NCI-H187 treated with DMSO at 0.1 percent for 48 hours (cell line): Measurements from ENCODE around the gene GMEB1.
"Not testable (repeated sequence)": the region's sequence is repeated elsewhere in the genome, so short reads cannot be mapped to it uniquely, and the experiment has no call there.

Source experiments
- DNase-seq: peaks from one replicate; lab custom pipeline; 2025; lab: John Stamatoyannopoulos, UW

The GMEB1 gene

GRCh38 chr1:28668191-28668955, at the start of gene GMEB1:
GMEB1 (plus strand) TSS chr1:28668784; CDS start chr1:28683613, 14,829 bp downstream.
- DNase-seq, result peak; percentile 40

- DNase-seq, result no peak
Observed at GRCh38 chr1:28631713-28632112, 36.9 kb upstream of the GMEB1 start.

- no peak for DNase-seq
Observed at GRCh38 chr1:28632560-28632959, 36.0 kb upstream of the GMEB1 start.

- DNase-seq, result no peak
Observed at GRCh38 chr1:28640766-28641165, 27.8 kb upstream of the GMEB1 start.

- DNase-seq, result no peak
Observed at GRCh38 chr1:28642056-28642846, 26.3 kb upstream of the GMEB1 start.

- DNase-seq, result peak; percentile 51
Observed at GRCh38 chr1:28642847-28643635, 25.5 kb upstream of the GMEB1 start, which contains the start of gene TAF12. TAF12 (minus strand) TSS chr1:28643067; CDS start chr1:28622081, 20,986 bp downstream.

- DNase-seq, result no peak
Observed at GRCh38 chr1:28644494-28644893, 24.1 kb upstream of the GMEB1 start.

- DNase-seq, result not testable (repeated sequence)
Observed at GRCh38 chr1:28645406-28645805, 23.2 kb upstream of the GMEB1 start.

GRCh38 chr1:28646040-28646439, 22.5 kb upstream of the GMEB1 start:
- no peak for DNase-seq

GRCh38 chr1:28648008-28648473, 20.5 kb upstream of the GMEB1 start:
- peak; percentile 78 for DNase-seq

- peak; percentile 85 for DNase-seq
Observed at GRCh38 chr1:28648474-28649198, 19.9 kb upstream of the GMEB1 start, which contains the start of gene RNU11. RNU11 (plus strand) TSS chr1:28648600.

GRCh38 chr1:28653063-28653462, 15.5 kb upstream of the GMEB1 start:
- not testable (repeated sequence) for DNase-seq

- DNase-seq, result not testable (repeated sequence)
Observed at GRCh38 chr1:28653870-28654269, 14.7 kb upstream of the GMEB1 start.

GRCh38 chr1:28655448-28656311, 12.9 kb upstream of the GMEB1 start:
- not testable (repeated sequence) for DNase-seq

- no peak for DNase-seq
Observed at GRCh38 chr1:28656335-28656734, 12.2 kb upstream of the GMEB1 start.

GRCh38 chr1:28663871-28664470, 4.6 kb upstream of the GMEB1 start:
- no peak for DNase-seq

GRCh38 chr1:28666806-28667205, 1.8 kb upstream of the GMEB1 start:
- no peak for DNase-seq

GRCh38 chr1:28668956-28669723, 556 bp downstream of the GMEB1 start:
- DNase-seq, result no peak

GRCh38 chr1:28671254-28671780, 2.7 kb downstream of the GMEB1 start:
- DNase-seq, result no peak
